ENCODE results near the gene ACVRL1. TPM values are rescaled to one million over a fixed set of nuclear protein-coding genes. Genes with fewer than 3 reads are reported as not detected.

The ACVRL1 gene
- total RNA-seq, 1 donor from 2014 or later = 0.49 TPM

DNA sequence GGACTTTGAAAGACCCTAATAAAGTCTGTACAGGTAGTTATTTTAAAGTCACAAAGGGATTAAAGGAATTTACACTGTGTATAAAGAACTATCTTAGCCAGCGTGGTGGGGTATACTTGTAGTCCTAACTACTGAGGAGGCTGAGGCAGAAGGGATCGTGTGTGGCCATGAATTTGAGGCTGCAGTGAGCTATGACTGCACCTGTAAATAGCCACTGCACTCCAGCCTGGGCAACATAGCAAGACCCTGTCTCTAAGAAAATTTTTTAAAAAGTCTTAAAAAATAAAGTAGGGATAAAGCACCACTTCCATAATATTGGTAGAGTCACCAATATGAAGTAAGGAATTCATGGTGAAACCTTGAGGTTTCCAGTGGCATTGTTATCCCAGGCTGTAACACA, 62.3 kb downstream of the ACVRL1 start:
- H3K27ac Mint-ChIP-seq (ENCODE audit: unreplicated experiment) = no peak overlapping the region
- H3K4me1 Mint-ChIP-seq = peaks cover 40% of the 10 kb centered on the region
- peaks cover 7% of the 10 kb centered on the region for H3K36me3 Mint-ChIP-seq (ENCODE audit: low read depth)
- H3K9me3 Mint-ChIP-seq = peaks cover 5% of the 10 kb centered on the region
- H3K27me3 Mint-ChIP-seq (ENCODE audit: low read depth) = no peaks in the 10 kb centered on the region
- no peak for TF ChIP-seq CTCF (conservative IDR thresholded peaks at IDR 0.05)
- no peak for DNase-seq (ENCODE audit: low read depth, low spot score)
- no peak overlapping the region for H3K4me3 Mint-ChIP-seq

DNA sequence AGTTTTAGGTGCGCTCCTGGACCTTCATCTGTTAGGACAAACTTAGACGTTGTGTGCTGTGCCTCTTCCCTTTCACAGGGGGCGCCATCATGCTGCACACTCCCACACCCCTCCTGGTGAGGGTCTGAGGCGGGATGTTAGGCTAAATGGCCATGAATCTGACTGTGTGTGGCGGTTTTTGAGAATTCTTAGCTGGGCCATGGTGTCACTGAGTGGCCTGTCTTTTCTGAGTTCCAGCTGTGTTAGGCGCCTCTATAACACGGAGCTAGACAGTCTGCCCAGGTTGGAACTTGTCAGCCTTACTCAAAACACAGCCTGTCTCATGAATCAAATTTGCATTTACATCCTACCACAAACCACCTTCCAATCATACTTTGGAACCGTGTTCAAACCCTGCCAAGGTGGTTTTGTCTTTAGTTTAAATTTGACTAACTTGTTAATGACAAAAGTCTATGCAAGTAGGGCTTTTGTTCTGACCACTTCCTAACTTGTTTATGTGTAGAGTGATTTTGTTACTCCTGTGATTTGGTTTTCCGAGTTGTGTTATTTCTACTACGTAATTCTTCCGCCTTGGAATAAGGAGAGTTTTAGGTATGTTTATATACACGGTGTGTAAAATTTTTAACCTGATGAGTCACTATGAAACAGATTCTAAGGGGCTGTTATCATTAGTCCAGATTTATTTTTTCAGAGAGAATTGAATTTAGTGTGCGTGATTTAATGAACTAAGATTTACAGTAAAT, 63.8 kb downstream of the ACVRL1 start:
- no peaks in the 10 kb centered on the region for H3K27me3 Mint-ChIP-seq (ENCODE audit: low read depth)
- TF ChIP-seq CTCF (conservative IDR thresholded peaks at IDR 0.05) = peak; percentile 65
- DNase-seq (ENCODE audit: low read depth, low spot score) = peak; percentile 31
- peaks cover 46% of the 10 kb centered on the region for H3K4me1 Mint-ChIP-seq
- H3K36me3 Mint-ChIP-seq (ENCODE audit: low read depth) = peaks cover 6% of the 10 kb centered on the region
- no peaks in the 10 kb centered on the region for H3K9me3 Mint-ChIP-seq
- no peak overlapping the region for H3K4me3 Mint-ChIP-seq
- H3K27ac Mint-ChIP-seq (ENCODE audit: unreplicated experiment) = no peak overlapping the region

DNA sequence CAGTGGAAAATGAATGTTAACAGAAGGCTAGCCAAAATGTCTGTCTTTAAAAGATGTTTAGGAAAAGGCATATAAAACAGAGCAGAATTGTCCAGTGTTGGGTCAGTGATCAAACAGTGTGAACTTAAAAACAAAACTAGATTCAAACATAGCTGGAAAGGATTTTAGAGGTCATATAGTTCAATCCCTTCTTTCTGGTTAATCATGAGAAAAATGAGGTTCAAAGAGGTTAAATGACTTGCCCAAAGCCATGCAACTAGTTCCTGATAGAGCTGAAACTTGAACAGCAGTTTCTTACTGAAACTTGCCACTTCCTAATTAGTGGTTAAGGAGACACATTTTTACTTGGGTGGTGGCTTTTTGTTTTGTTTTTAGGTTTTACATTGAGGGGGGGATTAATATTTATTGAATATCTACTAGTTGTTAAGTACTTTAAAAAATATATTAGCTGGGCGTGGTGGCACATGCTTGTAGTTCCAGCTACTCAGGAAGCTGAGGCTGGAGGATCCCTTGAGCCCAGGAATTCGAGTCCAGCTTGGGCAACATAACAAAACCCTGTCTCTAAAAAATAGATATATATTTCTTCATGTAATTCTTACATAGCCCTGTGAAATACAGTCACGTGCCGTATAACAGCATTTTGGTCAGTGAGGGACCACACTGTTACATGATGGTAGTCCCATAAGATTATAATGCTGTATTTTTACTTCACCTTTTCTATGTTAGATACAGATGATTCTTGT, 64.5 kb downstream of the ACVRL1 start:
- Mint-ChIP-seq H3K27me3 (ENCODE audit: low read depth) (no peaks in the 10 kb centered on the region), H3K9me3 (no peaks in the 10 kb centered on the region), H3K4me1 (peaks cover 46% of the 10 kb centered on the region), H3K4me3 (no peak overlapping the region), H3K36me3 (ENCODE audit: low read depth) (peaks cover 9% of the 10 kb centered on the region), H3K27ac (ENCODE audit: unreplicated experiment) (no peak overlapping the region)
- TF ChIP-seq CTCF (conservative IDR thresholded peaks at IDR 0.05) = no peak
- no peak for DNase-seq (ENCODE audit: low read depth, low spot score)

GRCh38 chr12:51972422-51972812, 65.1 kb downstream of the ACVRL1 start:
- no peaks in the 10 kb centered on the region for H3K9me3 Mint-ChIP-seq

GRCh38 chr12:51972849-51973273, 65.6 kb downstream of the ACVRL1 start:
- Mint-ChIP-seq H3K27me3 (ENCODE audit: low read depth) (no peaks in the 10 kb centered on the region), H3K4me3 (no peak overlapping the region), H3K27ac (ENCODE audit: unreplicated experiment) (no peak overlapping the region), H3K9me3 (no peaks in the 10 kb centered on the region), H3K36me3 (ENCODE audit: low read depth) (peaks cover 9% of the 10 kb centered on the region), H3K4me1 (peaks cover 46% of the 10 kb centered on the region)
- no peak for TF ChIP-seq CTCF (conservative IDR thresholded peaks at IDR 0.05)
- DNase-seq (ENCODE audit: low read depth, low spot score) = no peak

More at GRCh38 chr12:51972422-51972812, 65.1 kb downstream of the ACVRL1 start:
- TF ChIP-seq CTCF (conservative IDR thresholded peaks at IDR 0.05) = no peak
- Mint-ChIP-seq H3K36me3 (ENCODE audit: low read depth) (peaks cover 9% of the 10 kb centered on the region), H3K27ac (ENCODE audit: unreplicated experiment) (no peak overlapping the region), H3K4me1 (peaks cover 46% of the 10 kb centered on the region), H3K4me3 (no peak overlapping the region), H3K27me3 (ENCODE audit: low read depth) (no peaks in the 10 kb centered on the region)
- DNase-seq (ENCODE audit: low read depth, low spot score) = no peak

Other genes with a start within 250 kb of the ACVRL1 start
- 38.0 and 39.7 TPM in 2 replicates for gene FIGNL2, start 58.8 kb upstream of the ACVRL1 start, total RNA-seq
- not detected in 2 replicates for gene ANKRD33, start 19.4 kb upstream of the ACVRL1 start, total RNA-seq
- gene ACVR1B, start 44.2 kb downstream of the ACVRL1 start, total RNA-seq = 30.5 and 34.3 TPM in 2 replicates
- 23.2 and 24.2 TPM in 2 replicates for gene TAMALIN, start 99.4 kb downstream of the ACVRL1 start, total RNA-seq
- 51.0 and 52.8 TPM in 2 replicates for gene NR4A1, start 143.9 kb downstream of the ACVRL1 start, total RNA-seq
- 32.1 and 34.3 TPM in 2 replicates for gene ATG101, start 162.5 kb downstream of the ACVRL1 start, total RNA-seq
- gene SMIM41, start 172.2 kb downstream of the ACVRL1 start, total RNA-seq = not detected in 2 replicates

All from neural crest cell (in vitro differentiated cells).